Epithelial cell of proximal tubule (primary cell): ENCODE measurements around the gene LTBP4. TPM values are rescaled to one million over a fixed set of nuclear protein-coding genes. Genes with fewer than 3 reads are reported as not detected.

Source experiments
- DNase-seq: peaks from one replicate; pipeline ENCODE4 v3.0.0-alpha.2; 2011; ENCODE audit warnings: low read depth
- H3K4me3 ChIP-seq: 2 replicates; pipeline ENCODE4 v1.5.1; 2011; ENCODE audit warnings: low read depth, mild to moderate bottlenecking, low read length
- total RNA-seq: library from RNA; depleted of rRNA; stranded (reverse); fragments of >200 nt; gene quantifications from 2 replicates; pipeline ENCODE4 v1.2.3, GENCODE V29; 2015
- TF ChIP-seq, protein P1 (sequence below): conservative IDR thresholded peaks from 2 replicates; pipeline ENCODE4 v1.5.1; 2012; ENCODE audit warnings: low read depth, mild to moderate bottlenecking, low read length

The LTBP4 gene
- total RNA-seq, 1 donor from 2014 or later: 149 TPM

DNA sequence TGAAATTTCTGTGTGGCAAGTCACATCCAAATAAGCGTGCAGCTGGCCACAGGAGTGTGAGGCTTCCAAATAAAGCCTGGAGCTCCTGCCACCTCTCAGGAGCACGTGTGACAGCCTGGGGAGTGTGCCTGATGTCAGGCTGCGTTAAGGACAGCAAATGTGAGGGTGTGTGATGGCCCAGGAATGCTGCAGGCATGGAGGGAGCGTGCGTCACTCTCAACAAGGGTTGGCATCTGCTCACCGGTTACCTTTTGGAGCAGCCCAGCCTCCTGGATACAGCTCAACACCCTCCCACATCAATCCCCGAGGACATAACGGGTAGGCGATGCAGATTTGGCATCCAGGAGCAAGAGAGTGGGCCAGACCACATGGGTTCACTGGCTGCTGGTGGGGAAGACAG lies 70.2 kb downstream of the LTBP4 start:
- DNase-seq: no peak
- H3K4me3 ChIP-seq: no peak overlapping the region
- TF ChIP-seq, protein P1, sequence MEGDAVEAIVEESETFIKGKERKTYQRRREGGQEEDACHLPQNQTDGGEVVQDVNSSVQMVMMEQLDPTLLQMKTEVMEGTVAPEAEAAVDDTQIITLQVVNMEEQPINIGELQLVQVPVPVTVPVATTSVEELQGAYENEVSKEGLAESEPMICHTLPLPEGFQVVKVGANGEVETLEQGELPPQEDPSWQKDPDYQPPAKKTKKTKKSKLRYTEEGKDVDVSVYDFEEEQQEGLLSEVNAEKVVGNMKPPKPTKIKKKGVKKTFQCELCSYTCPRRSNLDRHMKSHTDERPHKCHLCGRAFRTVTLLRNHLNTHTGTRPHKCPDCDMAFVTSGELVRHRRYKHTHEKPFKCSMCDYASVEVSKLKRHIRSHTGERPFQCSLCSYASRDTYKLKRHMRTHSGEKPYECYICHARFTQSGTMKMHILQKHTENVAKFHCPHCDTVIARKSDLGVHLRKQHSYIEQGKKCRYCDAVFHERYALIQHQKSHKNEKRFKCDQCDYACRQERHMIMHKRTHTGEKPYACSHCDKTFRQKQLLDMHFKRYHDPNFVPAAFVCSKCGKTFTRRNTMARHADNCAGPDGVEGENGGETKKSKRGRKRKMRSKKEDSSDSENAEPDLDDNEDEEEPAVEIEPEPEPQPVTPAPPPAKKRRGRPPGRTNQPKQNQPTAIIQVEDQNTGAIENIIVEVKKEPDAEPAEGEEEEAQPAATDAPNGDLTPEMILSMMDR: no peak

DNA sequence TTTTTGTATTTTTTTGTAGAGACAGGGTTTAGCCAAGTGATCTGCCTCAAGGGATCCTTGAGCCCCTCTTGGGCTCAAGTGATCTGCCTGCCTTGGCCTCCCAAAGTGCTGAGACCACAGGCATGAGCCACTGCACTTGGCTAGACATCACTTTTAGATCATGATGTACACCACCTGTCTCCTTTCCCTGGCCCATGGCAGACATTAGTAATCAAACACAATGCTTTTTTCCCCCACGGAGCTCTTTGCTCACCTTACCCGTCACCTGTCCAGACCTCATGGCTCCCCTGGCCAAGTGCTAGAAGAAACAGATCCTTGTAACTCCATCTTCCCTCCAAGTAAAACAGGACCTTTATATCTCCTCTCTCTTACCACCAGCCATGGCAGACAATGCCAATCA lies 70.9 kb downstream of the LTBP4 start:
- TF ChIP-seq, protein P1: no peak
- no peak overlapping the region for H3K4me3 ChIP-seq
- no peak for DNase-seq

DNA sequence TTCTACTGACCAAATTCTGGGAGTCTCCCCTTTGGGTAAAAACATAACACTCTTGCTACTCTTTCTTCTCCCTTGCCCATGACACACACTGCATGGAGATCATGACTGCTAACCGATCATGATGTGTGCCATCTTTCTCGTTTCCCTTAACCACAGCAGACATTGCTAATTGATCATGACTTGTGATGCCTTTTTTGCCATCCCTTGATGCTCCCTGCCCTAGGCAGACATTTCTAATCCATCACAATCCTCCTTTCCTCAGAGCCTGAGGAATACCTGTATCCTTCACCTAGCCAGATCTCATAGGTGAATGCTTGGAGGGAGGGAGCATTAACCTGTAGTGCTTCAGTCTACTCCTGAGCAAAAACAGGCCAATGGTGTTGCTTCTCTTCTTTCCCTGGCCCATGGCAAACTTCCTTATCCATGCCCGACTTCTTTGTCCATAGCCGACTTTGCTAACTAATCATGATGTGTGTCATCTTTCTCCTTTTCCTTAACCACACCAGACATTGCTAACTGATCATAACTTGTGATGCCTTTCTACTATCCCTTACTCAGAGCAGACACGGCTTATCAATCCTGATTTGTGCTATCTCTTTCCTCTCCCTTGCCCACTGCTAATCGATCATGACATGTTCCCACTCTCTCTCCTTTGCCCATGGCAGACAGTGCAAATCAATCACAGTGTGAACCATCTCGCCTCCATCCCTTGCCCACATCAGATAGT lies 71.6 kb downstream of the LTBP4 start:
- no peak for DNase-seq
- TF ChIP-seq, protein P1: no peak
- H3K4me3 ChIP-seq: no peak overlapping the region

DNA sequence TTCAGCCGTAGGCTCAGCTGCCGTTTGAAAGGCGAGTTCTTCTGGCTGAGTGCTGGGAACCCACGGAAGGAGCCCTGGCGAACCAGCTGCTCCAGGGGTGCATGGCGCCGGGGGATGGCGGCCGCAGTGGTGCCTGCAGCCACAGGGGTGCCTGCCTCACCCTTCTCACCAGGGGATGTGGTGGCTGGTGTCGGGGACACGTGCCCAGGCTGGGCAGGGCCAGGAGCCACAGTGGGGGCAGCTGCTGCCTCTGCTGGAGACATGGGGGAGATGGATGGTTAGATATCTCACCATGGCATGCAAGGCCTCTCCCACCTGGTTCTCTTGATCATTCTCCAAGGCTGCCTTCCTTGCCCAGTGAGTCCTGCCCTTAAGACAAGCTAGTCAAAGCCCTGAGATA lies 72.2 kb downstream of the LTBP4 start:
- TF ChIP-seq, protein P1: no peak
- no peak overlapping the region for H3K4me3 ChIP-seq
- DNase-seq: no peak

DNA sequence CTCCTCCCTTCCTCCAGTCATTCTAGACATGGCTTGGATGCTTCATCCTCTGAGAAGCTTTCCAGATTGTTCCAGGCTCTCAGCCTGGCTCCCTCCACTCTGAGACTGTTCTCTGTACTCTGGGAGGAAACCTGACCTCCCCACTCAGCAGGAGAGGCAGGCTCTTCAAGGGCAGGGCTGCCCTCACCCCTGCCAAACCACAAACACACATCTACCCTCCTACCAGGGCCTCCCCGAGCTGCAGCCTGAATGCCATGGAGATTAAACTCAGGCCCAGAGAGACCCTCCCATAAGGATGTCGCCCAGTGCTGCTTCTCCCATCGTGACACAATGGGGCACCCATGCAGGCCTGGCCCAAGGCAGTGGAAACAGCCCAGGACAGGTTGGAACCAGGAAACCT lies 73.1 kb downstream of the LTBP4 start:
- no peak overlapping the region for H3K4me3 ChIP-seq
- TF ChIP-seq, protein P1: no peak
- no peak for DNase-seq

DNA sequence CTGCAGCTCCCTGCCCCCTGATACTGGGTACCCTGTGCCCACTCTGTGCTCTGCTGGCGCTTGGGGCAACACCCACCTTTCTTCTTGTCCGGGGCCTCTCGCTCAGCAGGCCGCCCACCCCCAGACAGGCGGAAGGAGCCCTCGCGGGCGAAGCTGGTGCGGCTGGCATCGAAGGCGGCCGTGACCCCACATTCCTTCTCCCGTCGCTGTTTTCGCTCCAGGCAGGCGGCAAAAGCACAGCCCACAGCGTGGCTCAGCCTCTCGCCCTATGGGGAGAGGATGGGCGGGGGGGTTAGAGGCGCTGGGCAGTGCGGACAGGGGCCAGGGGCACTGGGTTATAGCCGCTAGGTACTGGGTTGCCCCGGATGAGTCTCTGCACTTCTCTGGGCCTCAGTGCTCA lies 76.0 kb downstream of the LTBP4 start:
- TF ChIP-seq, protein P1: no peak
- DNase-seq: no peak
- H3K4me3 ChIP-seq: no peak overlapping the region

Other genes with a start within 250 kb of the LTBP4 start
- gene HIPK4, start 211.2 kb upstream of the LTBP4 start, total RNA-seq: not detected in 2 replicates
- 0.80 and 1.3 TPM in 2 replicates for gene PRX, start 188.0 kb upstream of the LTBP4 start, total RNA-seq
- gene SERTAD1, start 175.4 kb upstream of the LTBP4 start, total RNA-seq: 14.2 and 14.5 TPM in 2 replicates
- gene SERTAD3, start 157.0 kb upstream of the LTBP4 start, total RNA-seq: 11.3 and 18.1 TPM in 2 replicates
- gene BLVRB, start 135.6 kb upstream of the LTBP4 start, total RNA-seq: 29.0 and 34.0 TPM in 2 replicates
- gene SPTBN4, start 134.4 kb upstream of the LTBP4 start, total RNA-seq: 0.14 and 0.17 TPM in 2 replicates
- 108 and 113 TPM in 2 replicates for gene SHKBP1, start 24.5 kb upstream of the LTBP4 start, total RNA-seq
- 13.3 and 32.0 TPM in 2 replicates for gene NUMBL, start 89.3 kb downstream of the LTBP4 start, total RNA-seq
- gene COQ8B, start 115.5 kb downstream of the LTBP4 start, total RNA-seq: 20.9 and 30.5 TPM in 2 replicates
- 13.7 and 17.6 TPM in 2 replicates for gene ITPKC, start 115.7 kb downstream of the LTBP4 start, total RNA-seq
- gene ACTMAP, start 149.1 kb downstream of the LTBP4 start, total RNA-seq: 2.2 and 3.3 TPM in 2 replicates
- gene SNRPA, start 149.8 kb downstream of the LTBP4 start, total RNA-seq: 169 and 202 TPM in 2 replicates
- 0.80 TPM in 1 of 2 replicates, not detected in the other for gene MIA, start 174.2 kb downstream of the LTBP4 start, total RNA-seq
- 20.6 and 23.6 TPM in 2 replicates for gene RAB4B, start 176.9 kb downstream of the LTBP4 start, total RNA-seq
- gene EGLN2, start 197.8 kb downstream of the LTBP4 start, total RNA-seq: 78.9 and 90.3 TPM in 2 replicates
- gene CYP2A6, start 249.1 kb downstream of the LTBP4 start, total RNA-seq: not detected in 2 replicates